HepG2 (cell line): ENCODE measurements around the gene ZNF207. TPM values are rescaled to one million over a fixed set of nuclear protein-coding genes. Genes with fewer than 3 reads are reported as not detected.

Experiments
- CBFB ChIP-seq: sonication (generic); formaldehyde crosslinking; IDR thresholded peaks from 2 replicates; pipeline ENCODE4 v1.4.0; 2020; ENCODE audit warnings: missing genetic modification reagents
- FOXK1 ChIP-seq: sonication (generic); formaldehyde crosslinking; IDR thresholded peaks from 2 replicates; pipeline ENCODE4 v1.4.0; 2020; ENCODE audit warnings: low read depth, missing genetic modification reagents, borderline replicate concordance
- FOXO1 ChIP-seq: sonication (generic); formaldehyde crosslinking; IDR thresholded peaks from 2 replicates; pipeline ENCODE4 v1.4.0; 2020; ENCODE audit warnings: missing genetic modification reagents
- MTA1 ChIP-seq: sonication (generic); formaldehyde crosslinking; IDR thresholded peaks from 2 replicates; pipeline ENCODE4 v1.4.0; 2020; ENCODE audit warnings: missing genetic modification reagents, mild to moderate bottlenecking, borderline replicate concordance
- PHB2 ChIP-seq: fragments of 450-650 bp; IDR thresholded peaks from 2 replicates; pipeline ENCODE4 v1.6.1; 2018; ENCODE audit not compliant: partially characterized antibody
- PHF21A ChIP-seq: sonication (generic); formaldehyde crosslinking; IDR thresholded peaks from 2 replicates; pipeline ENCODE4 v1.5.0; 2020; ENCODE audit warnings: mild to moderate bottlenecking, missing genetic modification reagents
- RBM39 ChIP-seq: fragments of 200-400 bp; formaldehyde crosslinking; IDR thresholded peaks from one replicate; pipeline ENCODE4 v1.6.1; 2018; ENCODE audit warnings: antibody characterized with exemption, mild to moderate bottlenecking, low read depth, low read length; ENCODE audit not compliant: poor library complexity, severe bottlenecking
- REPIN1 ChIP-seq: sonication (generic); formaldehyde crosslinking; IDR thresholded peaks from 2 replicates; pipeline ENCODE4 v1.8.0; 2022; ENCODE audit warnings: missing genetic modification reagents, low read depth, mild to moderate bottlenecking, borderline replicate concordance
- SALL1 ChIP-seq: sonication (generic); formaldehyde crosslinking; IDR thresholded peaks from 2 replicates; pipeline ENCODE4 v1.8.0; 2022; ENCODE audit warnings: mild to moderate bottlenecking, missing genetic modification reagents
- TARDBP ChIP-seq: sonication (generic); formaldehyde crosslinking; IDR thresholded peaks from 2 replicates; pipeline ENCODE4 v1.8.0; 2022; ENCODE audit warnings: mild to moderate bottlenecking, missing genetic modification reagents
- ZMYM4 ChIP-seq: sonication (generic); formaldehyde crosslinking; IDR thresholded peaks from 2 replicates; pipeline ENCODE4 v1.8.1; 2023; ENCODE audit warnings: mild to moderate bottlenecking, missing genetic modification reagents
- polyA plus RNA-seq, 8 experiments: library from polyadenylated mRNA; depleted of rRNA in 3 of 8; stranded (reverse) in 7 of 8; unstranded in 1 of 8; fragments of >200 nt; fragmentation: Illumina TruSeq in 4 of 8; extraction: Trizol in 4 of 8; gene quantifications; 2 replicates each; pipeline versions ENCODE4 v1.2.1 to v1.2.3, GENCODE V29; 2011 to 2016; ENCODE audit warnings: low read depth in 4 of 8, missing spikeins in 1 of 8, mixed read lengths in 1 of 8; ENCODE audit not compliant: insufficient read depth in 1 of 8
- total RNA-seq, 5 experiments: library from RNA; depleted of rRNA; stranded (reverse); fragments of >200 nt; fragmentation: Illumina TruSeq; extraction: Trizol; gene quantifications; 2 replicates each; pipeline ENCODE4 v1.2.3, GENCODE V29; 2016; ENCODE audit warnings: low read depth in 1 of 5
- TF ChIP-seq, protein P1 (sequence below): sonication (generic); formaldehyde crosslinking; IDR thresholded peaks from 2 replicates; pipeline ENCODE4 v1.9.0; 2021; ENCODE audit warnings: missing genetic modification reagents, borderline replicate concordance
- TF ChIP-seq, protein P2 (sequence below): sonication (generic); formaldehyde crosslinking; IDR thresholded peaks from 2 replicates; pipeline ENCODE4 v1.4.0; 2020; ENCODE audit warnings: low read depth, missing genetic modification reagents
- TF ChIP-seq, protein P3 (sequence below): sonication (generic); formaldehyde crosslinking; IDR thresholded peaks from 2 replicates; pipeline ENCODE4; 2020; ENCODE audit warnings: missing genetic modification reagents, mild to moderate bottlenecking, borderline replicate concordance
- TF ChIP-seq, protein P4 (sequence below): sonication (generic); formaldehyde crosslinking; IDR thresholded peaks from 2 replicates; pipeline ENCODE4 v1.5.0; 2020; ENCODE audit warnings: missing genetic modification reagents, mild to moderate bottlenecking, borderline replicate concordance
- TF ChIP-seq, protein P5 (sequence below): IDR thresholded peaks from 2 replicates; pipeline ENCODE4 v1.6.1; 2016; ENCODE audit warnings: missing compliant biosample characterization, missing genetic modification reagents, borderline replicate concordance

The ZNF207 gene
- total and polyA plus RNA-seq, 2 of the 13 experiments (the other 11 are each of a cell fraction or from before 2014, with no cell fraction given): 150 to 164 TPM

DNA sequence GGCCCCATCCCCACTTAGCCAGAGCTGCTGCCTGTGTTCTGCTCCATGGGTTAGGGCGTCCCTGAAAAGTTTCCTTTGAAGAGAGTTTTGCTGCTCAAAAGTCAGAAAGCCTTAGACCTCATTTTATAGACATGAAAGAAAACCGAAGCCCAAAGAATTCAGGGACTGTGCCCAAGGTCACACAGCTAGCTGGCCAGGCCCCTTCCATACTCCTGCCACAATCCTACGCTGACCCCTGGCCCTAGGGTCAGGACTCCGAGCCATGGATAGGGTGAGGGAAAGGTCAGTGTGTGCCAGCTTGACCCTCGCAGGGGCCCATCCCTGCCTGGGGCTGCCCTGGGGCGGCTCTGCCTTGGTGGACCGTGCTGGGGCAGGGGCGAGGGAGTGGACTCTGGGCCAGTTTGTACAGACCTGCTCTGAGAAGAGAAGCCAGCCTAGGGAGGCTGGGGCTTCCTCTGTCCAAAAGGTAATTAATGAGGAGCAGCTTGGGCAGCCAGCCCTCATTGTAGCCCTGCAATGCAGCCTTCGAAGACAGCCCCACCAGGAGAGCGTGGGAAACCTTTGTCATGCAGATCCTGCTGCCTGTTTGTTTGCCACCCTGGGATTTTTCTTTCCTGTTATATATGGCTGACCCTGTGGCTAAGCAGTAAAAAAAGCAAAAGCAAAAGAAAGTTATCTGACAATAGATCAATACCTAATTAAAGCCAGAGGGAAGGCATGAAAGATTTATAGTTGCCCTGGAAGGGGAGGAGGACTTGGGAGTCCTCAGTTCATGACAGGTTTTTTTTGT, 46.9 kb upstream of the ZNF207 start (continued):
- TF ChIP-seq FOXK1: 0 out of 2 replicates have a peak, but pooled peaks have one; percentile 22
- peak; percentile 61; the same call in 1 of the 2 replicates for TF ChIP-seq REPIN1 (CRISPR knock-in tag)
- TF ChIP-seq, protein P1, sequence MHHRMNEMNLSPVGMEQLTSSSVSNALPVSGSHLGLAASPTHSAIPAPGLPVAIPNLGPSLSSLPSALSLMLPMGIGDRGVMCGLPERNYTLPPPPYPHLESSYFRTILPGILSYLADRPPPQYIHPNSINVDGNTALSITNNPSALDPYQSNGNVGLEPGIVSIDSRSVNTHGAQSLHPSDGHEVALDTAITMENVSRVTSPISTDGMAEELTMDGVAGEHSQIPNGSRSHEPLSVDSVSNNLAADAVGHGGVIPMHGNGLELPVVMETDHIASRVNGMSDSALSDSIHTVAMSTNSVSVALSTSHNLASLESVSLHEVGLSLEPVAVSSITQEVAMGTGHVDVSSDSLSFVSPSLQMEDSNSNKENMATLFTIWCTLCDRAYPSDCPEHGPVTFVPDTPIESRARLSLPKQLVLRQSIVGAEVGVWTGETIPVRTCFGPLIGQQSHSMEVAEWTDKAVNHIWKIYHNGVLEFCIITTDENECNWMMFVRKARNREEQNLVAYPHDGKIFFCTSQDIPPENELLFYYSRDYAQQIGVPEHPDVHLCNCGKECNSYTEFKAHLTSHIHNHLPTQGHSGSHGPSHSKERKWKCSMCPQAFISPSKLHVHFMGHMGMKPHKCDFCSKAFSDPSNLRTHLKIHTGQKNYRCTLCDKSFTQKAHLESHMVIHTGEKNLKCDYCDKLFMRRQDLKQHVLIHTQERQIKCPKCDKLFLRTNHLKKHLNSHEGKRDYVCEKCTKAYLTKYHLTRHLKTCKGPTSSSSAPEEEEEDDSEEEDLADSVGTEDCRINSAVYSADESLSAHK (CRISPR knock-in tag): no peak
- TF ChIP-seq FOXO1 (CRISPR knock-in tag): peak; percentile 59; the same call in 1 of the 2 replicates
- no peak for TF ChIP-seq PHB2
- TF ChIP-seq MTA1: peak; percentile 97
- TF ChIP-seq, protein P2, sequence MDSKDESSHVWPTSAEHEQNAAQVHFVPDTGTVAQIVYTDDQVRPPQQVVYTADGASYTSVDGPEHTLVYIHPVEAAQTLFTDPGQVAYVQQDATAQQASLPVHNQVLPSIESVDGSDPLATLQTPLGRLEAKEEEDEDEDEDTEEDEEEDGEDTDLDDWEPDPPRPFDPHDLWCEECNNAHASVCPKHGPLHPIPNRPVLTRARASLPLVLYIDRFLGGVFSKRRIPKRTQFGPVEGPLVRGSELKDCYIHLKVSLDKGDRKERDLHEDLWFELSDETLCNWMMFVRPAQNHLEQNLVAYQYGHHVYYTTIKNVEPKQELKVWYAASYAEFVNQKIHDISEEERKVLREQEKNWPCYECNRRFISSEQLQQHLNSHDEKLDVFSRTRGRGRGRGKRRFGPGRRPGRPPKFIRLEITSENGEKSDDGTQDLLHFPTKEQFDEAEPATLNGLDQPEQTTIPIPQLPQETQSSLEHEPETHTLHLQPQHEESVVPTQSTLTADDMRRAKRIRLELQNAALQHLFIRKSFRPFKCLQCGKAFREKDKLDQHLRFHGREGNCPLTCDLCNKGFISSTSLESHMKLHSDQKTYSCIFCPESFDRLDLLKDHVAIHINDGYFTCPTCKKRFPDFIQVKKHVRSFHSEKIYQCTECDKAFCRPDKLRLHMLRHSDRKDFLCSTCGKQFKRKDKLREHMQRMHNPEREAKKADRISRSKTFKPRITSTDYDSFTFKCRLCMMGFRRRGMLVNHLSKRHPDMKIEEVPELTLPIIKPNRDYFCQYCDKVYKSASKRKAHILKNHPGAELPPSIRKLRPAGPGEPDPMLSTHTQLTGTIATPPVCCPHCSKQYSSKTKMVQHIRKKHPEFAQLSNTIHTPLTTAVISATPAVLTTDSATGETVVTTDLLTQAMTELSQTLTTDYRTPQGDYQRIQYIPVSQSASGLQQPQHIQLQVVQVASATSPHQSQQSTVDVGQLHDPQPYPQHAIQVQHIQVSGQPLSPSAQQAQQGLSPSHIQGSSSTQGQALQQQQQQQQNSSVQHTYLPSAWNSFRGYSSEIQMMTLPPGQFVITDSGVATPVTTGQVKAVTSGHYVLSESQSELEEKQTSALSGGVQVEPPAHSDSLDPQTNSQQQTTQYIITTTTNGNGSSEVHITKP (CRISPR knock-in tag): peak; percentile 36; the same call in 1 of the 2 replicates
- peak; percentile 91 for TF ChIP-seq SALL1 (CRISPR knock-in tag)
- TF ChIP-seq CBFB: peak; percentile 56; the same call in 1 of the 2 replicates
- TF ChIP-seq, protein P3, sequence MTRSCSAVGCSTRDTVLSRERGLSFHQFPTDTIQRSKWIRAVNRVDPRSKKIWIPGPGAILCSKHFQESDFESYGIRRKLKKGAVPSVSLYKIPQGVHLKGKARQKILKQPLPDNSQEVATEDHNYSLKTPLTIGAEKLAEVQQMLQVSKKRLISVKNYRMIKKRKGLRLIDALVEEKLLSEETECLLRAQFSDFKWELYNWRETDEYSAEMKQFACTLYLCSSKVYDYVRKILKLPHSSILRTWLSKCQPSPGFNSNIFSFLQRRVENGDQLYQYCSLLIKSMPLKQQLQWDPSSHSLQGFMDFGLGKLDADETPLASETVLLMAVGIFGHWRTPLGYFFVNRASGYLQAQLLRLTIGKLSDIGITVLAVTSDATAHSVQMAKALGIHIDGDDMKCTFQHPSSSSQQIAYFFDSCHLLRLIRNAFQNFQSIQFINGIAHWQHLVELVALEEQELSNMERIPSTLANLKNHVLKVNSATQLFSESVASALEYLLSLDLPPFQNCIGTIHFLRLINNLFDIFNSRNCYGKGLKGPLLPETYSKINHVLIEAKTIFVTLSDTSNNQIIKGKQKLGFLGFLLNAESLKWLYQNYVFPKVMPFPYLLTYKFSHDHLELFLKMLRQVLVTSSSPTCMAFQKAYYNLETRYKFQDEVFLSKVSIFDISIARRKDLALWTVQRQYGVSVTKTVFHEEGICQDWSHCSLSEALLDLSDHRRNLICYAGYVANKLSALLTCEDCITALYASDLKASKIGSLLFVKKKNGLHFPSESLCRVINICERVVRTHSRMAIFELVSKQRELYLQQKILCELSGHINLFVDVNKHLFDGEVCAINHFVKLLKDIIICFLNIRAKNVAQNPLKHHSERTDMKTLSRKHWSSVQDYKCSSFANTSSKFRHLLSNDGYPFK: peak; percentile 53; the same call in 1 of the 2 replicates
- no peak for TF ChIP-seq RBM39
- TF ChIP-seq ZMYM4: peak; percentile 79
- TF ChIP-seq PHF21A (CRISPR knock-in tag): peak; percentile 94
- TF ChIP-seq TARDBP (CRISPR knock-in tag): peak; percentile 80; the same call in 1 of the 2 replicates
- TF ChIP-seq, protein P4, sequence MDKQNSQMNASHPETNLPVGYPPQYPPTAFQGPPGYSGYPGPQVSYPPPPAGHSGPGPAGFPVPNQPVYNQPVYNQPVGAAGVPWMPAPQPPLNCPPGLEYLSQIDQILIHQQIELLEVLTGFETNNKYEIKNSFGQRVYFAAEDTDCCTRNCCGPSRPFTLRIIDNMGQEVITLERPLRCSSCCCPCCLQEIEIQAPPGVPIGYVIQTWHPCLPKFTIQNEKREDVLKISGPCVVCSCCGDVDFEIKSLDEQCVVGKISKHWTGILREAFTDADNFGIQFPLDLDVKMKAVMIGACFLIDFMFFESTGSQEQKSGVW (CRISPR knock-in tag): no peak
- TF ChIP-seq, protein P5, sequence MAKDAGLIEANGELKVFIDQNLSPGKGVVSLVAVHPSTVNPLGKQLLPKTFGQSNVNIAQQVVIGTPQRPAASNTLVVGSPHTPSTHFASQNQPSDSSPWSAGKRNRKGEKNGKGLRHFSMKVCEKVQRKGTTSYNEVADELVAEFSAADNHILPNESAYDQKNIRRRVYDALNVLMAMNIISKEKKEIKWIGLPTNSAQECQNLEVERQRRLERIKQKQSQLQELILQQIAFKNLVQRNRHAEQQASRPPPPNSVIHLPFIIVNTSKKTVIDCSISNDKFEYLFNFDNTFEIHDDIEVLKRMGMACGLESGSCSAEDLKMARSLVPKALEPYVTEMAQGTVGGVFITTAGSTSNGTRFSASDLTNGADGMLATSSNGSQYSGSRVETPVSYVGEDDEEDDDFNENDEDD (CRISPR knock-in tag): no peak
